Keratinocyte (primary cell): ENCODE measurements around the gene SLC25A11. TPM values are rescaled to one million over a fixed set of nuclear protein-coding genes. Genes with fewer than 3 reads are reported as not detected.

Experiments
- DNase-seq: peaks from one replicate; pipeline ENCODE4 v3.0.0-alpha.2; 2011; ENCODE audit warnings: low read depth, missing footprints, low spot score
- FAIRE-seq: peaks from 2 replicates; lab custom pipeline; 2011; peaks lifted over from hg19 to GRCh38; lab: Jason Lieb, UNC
- H2AFZ ChIP-seq: 2 replicates; pipeline ENCODE4 v1.6.0; 2012; ENCODE audit warnings: low read length, control low read depth, inconsistent platforms; ENCODE audit not compliant: control insufficient read depth
- H3K27ac ChIP-seq: 2 replicates; pipeline ENCODE4 v1.5.1; 2011; ENCODE audit warnings: low read length; ENCODE audit not compliant: control insufficient read depth, insufficient read depth
- H3K27me3 ChIP-seq: 3 replicates; pipeline ENCODE4 v1.6.0; 2011; ENCODE audit warnings: low read length; ENCODE audit not compliant: control insufficient read depth, insufficient read depth; ENCODE audit errors: extremely low read depth
- H3K36me3 ChIP-seq, 2 experiments: 2 replicates in 1 of 2; 3 replicates in 1 of 2; pipeline ENCODE4 v1.5.1; 2011; ENCODE audit warnings: low read length in 2 of 2, mild to moderate bottlenecking in 1 of 2; ENCODE audit not compliant: control insufficient read depth in 2 of 2, insufficient read depth in 2 of 2; ENCODE audit errors: extremely low read depth in 1 of 2
- H3K4me1 ChIP-seq: 3 replicates; pipeline ENCODE4 v1.5.1; 2011; ENCODE audit warnings: low read length; ENCODE audit not compliant: control insufficient read depth, insufficient read depth; ENCODE audit errors: extremely low read depth
- H3K4me2 ChIP-seq: 3 replicates; pipeline ENCODE4 v1.6.0; 2011; ENCODE audit warnings: low read depth, low read length; ENCODE audit not compliant: control insufficient read depth, insufficient read depth; ENCODE audit errors: extremely low read depth
- H3K4me3 ChIP-seq, 3 experiments: fragments of 200-600 bp in 1 of 3; sonication (generic) in 1 of 3; 2 replicates in 2 of 3; 3 replicates in 1 of 3; pipeline ENCODE4 v1.5.1; 2011 to 2016; ENCODE audit warnings: low read length in 3 of 3, mild to moderate bottlenecking in 3 of 3, control low read depth in 2 of 3, inconsistent platforms in 1 of 3, low read depth in 1 of 3, mixed read lengths in 1 of 3, mixed run types in 1 of 3, moderate library complexity in 1 of 3; ENCODE audit not compliant: control insufficient read depth in 2 of 3, insufficient read depth in 2 of 3; ENCODE audit errors: extremely low read depth in 1 of 3
- H3K79me2 ChIP-seq: 2 replicates; pipeline ENCODE4 v1.6.0; 2012; ENCODE audit warnings: low read length; ENCODE audit not compliant: control insufficient read depth, insufficient read depth
- H3K9ac ChIP-seq: 3 replicates; pipeline ENCODE4 v1.6.0; 2011; ENCODE audit warnings: low read length; ENCODE audit not compliant: control insufficient read depth, insufficient read depth; ENCODE audit errors: extremely low read depth
- H3K9me1 ChIP-seq: 3 replicates; pipeline ENCODE4 v1.6.0; 2011; ENCODE audit warnings: low read length; ENCODE audit not compliant: control insufficient read depth, insufficient read depth; ENCODE audit errors: extremely low read depth
- H3K9me3 ChIP-seq: 2 replicates; pipeline ENCODE4 v1.5.1; 2012; ENCODE audit warnings: low read depth, low read length; ENCODE audit not compliant: control insufficient read depth
- H4K20me1 ChIP-seq: 3 replicates; pipeline ENCODE4 v1.6.0; 2011; ENCODE audit warnings: low read length; ENCODE audit not compliant: control insufficient read depth, insufficient read depth; ENCODE audit errors: extremely low read depth
- EZH2 ChIP-seq: IDR thresholded peaks from one replicate; pipeline ENCODE4 v1.6.1; 2012; ENCODE audit warnings: inconsistent platforms, mild to moderate bottlenecking, low read length, moderate library complexity
- dilution Hi-C: fragments of 300-500 bp; cut with MboI; formaldehyde crosslinking; loops from one replicate; pipeline ENCODE4 v1.7.0; 2020; ENCODE audit warnings: low sequenced_read_pairs; ENCODE audit not compliant: extremely low pct_ligation_motif_present
- polyA plus RNA-seq, 5 experiments: library from polyadenylated mRNA; depleted of rRNA in 3 of 5; stranded (reverse) in 3 of 5; stranded (forward) in 1 of 5; unstranded in 1 of 5; fragments of >200 nt; gene quantifications; 1 replicate in 1 of 5; 2 replicates in 3 of 5; 3 replicates in 1 of 5; pipeline versions ENCODE4 v1.2.1 to v1.2.3, GENCODE V29; 2011 to 2012; ENCODE audit warnings: missing spikeins in 2 of 5, low read depth in 1 of 5, low replicate concordance in 1 of 5
- TF ChIP-seq, protein P1 (sequence below), 3 experiments: IDR thresholded peaks in 1 of 3; conservative IDR thresholded peaks in 1 of 3; optimal IDR thresholded peaks in 1 of 3; 2 replicates in 2 of 3; 3 replicates in 1 of 3; pipeline versions ENCODE3 to v1.5.1; 2011; ENCODE audit warnings: low read length in 3 of 3, mild to moderate bottlenecking in 3 of 3, moderate library complexity in 2 of 3, control low read depth in 1 of 3, inconsistent platforms in 1 of 3; ENCODE audit not compliant: insufficient read depth in 2 of 3; ENCODE audit errors: extremely low read depth in 1 of 3

Gene SLC25A11
- polyA plus RNA-seq, 1 donor (not counting 4 experiments of a cell fraction or from before 2014, with no cell fraction given) = 33.8 TPM

DNA sequence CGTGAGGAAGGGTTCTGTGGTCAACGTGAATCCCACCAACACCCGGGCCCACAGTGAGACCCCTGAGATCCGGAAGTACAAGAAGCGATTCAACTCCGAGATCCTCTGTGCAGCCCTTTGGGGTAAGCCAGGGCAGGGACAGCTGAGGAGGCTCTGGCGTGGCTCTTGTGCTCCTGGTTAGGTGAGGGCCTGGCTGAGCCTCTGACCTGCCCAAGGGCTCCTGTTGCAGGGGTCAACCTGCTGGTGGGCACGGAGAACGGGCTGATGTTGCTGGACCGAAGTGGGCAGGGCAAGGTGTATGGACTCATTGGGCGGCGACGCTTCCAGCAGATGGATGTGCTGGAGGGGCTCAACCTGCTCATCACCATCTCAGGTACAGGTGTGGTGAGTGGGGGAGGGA lies 44.7 kb downstream of the SLC25A11 start:
- FAIRE-seq = no peak
- Histone ChIP-seq H2AFZ (no peak overlapping the region), H3K9me3 (no peaks in the 10 kb centered on the region), H3K9ac (no peak overlapping the region), H3K4me1 (peaks cover 6% of the 10 kb centered on the region), H3K36me3 (peaks cover 49 to 51% of the 10 kb centered on the region in 2 experiments), H3K9me1 (no peaks in the 10 kb centered on the region), H3K4me2 (no peak overlapping the region), H3K27me3 (no peaks in the 10 kb centered on the region), H3K4me3 (no peak overlapping the region), H3K79me2 (no peaks in the 10 kb centered on the region), H4K20me1 (peaks cover 10% of the 10 kb centered on the region), H3K27ac (no peak overlapping the region)
- DNase-seq = no peak
- TF ChIP-seq, protein P1, sequence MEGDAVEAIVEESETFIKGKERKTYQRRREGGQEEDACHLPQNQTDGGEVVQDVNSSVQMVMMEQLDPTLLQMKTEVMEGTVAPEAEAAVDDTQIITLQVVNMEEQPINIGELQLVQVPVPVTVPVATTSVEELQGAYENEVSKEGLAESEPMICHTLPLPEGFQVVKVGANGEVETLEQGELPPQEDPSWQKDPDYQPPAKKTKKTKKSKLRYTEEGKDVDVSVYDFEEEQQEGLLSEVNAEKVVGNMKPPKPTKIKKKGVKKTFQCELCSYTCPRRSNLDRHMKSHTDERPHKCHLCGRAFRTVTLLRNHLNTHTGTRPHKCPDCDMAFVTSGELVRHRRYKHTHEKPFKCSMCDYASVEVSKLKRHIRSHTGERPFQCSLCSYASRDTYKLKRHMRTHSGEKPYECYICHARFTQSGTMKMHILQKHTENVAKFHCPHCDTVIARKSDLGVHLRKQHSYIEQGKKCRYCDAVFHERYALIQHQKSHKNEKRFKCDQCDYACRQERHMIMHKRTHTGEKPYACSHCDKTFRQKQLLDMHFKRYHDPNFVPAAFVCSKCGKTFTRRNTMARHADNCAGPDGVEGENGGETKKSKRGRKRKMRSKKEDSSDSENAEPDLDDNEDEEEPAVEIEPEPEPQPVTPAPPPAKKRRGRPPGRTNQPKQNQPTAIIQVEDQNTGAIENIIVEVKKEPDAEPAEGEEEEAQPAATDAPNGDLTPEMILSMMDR (optimal IDR thresholded peaks at IDR 0.05 in 1 of 3, IDR thresholded peaks at IDR 0.05 in 1 of 3, conservative IDR thresholded peaks at IDR 0.05 in 1 of 3; ENCODE audit: extremely low read depth in 1 of 3, insufficient read depth in 2 of 3, low read length in 3 of 3) = no peak
- TF ChIP-seq EZH2 = no peak
- dilution Hi-C loops = no loop called here

DNA sequence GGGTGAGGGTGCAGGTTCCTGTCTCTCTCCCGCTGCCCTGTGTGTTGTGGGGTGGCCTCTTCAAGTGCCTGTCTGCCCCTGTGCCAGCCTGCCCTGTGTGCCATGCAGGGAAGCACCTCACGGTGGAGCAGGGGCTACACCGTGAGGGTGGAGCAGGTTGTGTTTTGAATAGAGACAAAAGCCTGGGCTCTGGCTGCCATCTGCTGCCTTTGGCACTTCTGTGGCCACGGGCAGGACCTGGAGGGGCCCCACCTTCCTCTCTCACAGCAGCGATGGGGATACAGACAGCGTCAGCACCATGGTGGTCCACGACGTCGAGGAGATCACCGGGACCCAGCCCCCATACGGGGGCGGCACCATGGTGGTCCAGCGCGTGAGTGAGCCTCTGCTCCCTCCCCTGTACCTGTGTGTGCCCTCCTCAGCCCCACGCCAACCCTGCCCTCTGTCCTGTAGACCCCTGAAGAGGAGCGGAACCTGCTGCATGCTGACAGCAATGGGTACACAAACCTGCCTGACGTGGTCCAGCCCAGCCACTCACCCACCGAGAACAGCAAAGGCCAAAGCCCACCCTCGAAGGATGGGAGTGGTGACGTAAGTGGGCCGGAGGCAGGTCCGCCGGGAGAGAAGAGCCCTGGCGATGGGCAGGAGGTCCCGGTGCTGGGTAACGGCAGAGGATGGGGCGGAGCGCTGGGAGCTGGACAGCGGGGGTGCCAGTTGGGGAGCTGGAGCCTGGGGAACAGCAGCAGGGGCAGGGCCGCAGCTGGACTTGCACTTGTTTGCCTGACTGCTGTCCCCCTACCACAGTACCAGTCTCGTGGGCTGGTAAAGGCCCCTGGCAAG lies 45.9 kb downstream of the SLC25A11 start:
- Histone ChIP-seq H4K20me1 (peaks cover 10% of the 10 kb centered on the region), H3K4me3 (no peak overlapping the region)
- no peak for FAIRE-seq

More for the DNA sequence above, 45.9 kb downstream of the SLC25A11 start:
- DNase-seq = no peak
- Histone ChIP-seq H3K79me2 (no peaks in the 10 kb centered on the region), H3K36me3 (peaks cover 54% of the 10 kb centered on the region in 2 experiments), H3K4me1 (peaks cover 6% of the 10 kb centered on the region), H3K27ac (no peak overlapping the region), H2AFZ (no peak overlapping the region), H3K9me3 (no peaks in the 10 kb centered on the region), H3K27me3 (no peaks in the 10 kb centered on the region), H3K4me2 (no peak overlapping the region), H3K9ac (no peak overlapping the region), H3K9me1 (no peaks in the 10 kb centered on the region)
- TF ChIP-seq, protein P1 (optimal IDR thresholded peaks at IDR 0.05 in 1 of 3, IDR thresholded peaks at IDR 0.05 in 1 of 3, conservative IDR thresholded peaks at IDR 0.05 in 1 of 3; ENCODE audit: extremely low read depth in 1 of 3, insufficient read depth in 2 of 3, low read length in 3 of 3) = no peak
- TF ChIP-seq EZH2 = no peak
- dilution Hi-C loops = no loop called here
